ENCODE measurements around the gene ESYT1.

The ESYT1 gene

DNA sequence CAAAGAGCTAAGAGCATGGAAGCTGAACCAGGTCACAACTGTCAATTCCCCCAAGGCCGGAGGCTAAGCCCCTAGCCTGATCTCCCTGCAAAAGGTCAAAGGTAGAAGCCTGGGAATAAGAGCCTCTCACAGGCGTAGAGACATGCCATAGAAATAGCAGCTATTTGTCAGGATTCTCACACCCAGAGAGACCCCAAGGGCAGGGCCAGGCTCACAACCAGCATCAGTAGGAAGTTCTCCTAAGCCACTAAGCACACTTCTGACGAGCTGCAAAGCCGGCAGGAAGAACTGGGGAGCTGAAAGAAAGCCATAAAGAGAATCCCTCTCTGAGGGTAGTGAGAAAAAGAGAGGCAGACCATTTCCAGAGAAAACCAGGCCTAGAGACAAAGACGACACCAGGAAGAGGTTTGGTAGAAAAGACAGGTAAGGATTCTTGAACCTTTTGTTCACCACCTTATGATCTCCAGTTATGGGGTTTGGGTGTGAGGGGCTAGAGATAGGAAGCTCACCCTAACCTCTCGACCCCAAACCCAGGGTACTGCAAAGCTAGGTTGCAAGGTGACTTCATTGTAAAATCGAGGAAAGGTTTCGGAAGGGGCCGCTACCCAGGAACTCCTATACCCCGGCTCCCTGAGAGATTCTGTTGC lies 60.2 kb downstream of the ESYT1 start:
- TF ChIP-seq, protein P1, sequence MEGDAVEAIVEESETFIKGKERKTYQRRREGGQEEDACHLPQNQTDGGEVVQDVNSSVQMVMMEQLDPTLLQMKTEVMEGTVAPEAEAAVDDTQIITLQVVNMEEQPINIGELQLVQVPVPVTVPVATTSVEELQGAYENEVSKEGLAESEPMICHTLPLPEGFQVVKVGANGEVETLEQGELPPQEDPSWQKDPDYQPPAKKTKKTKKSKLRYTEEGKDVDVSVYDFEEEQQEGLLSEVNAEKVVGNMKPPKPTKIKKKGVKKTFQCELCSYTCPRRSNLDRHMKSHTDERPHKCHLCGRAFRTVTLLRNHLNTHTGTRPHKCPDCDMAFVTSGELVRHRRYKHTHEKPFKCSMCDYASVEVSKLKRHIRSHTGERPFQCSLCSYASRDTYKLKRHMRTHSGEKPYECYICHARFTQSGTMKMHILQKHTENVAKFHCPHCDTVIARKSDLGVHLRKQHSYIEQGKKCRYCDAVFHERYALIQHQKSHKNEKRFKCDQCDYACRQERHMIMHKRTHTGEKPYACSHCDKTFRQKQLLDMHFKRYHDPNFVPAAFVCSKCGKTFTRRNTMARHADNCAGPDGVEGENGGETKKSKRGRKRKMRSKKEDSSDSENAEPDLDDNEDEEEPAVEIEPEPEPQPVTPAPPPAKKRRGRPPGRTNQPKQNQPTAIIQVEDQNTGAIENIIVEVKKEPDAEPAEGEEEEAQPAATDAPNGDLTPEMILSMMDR (IDR thresholded peaks at IDR 0.05; ENCODE audit: control insufficient read depth, extremely low read depth, insufficient read depth), result no peak
- H3K4me3 ChIP-seq (ENCODE audit: low read depth, low read length), result peak overlapping the region; percentile 85
- no peak for DNase-seq (ENCODE audit: low read depth)

DNA sequence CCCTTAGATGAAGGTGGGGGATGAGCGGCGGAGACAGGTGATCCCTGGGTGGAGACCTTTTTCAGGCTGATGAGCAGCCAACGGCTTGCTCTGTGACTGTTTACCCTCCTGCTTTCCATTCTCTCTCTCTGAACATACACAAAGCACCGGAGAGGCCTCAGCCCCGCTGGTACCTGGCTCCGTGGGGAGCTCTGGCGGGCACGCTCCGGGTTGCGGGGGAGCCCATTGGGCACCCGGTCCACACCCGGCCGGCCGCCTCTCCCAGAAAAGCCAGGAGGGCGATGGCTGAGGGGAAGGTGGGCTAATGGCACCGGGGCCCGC lies 60.7 kb downstream of the ESYT1 start:
- no peak for DNase-seq (ENCODE audit: low read depth)
- TF ChIP-seq, protein P1 (IDR thresholded peaks at IDR 0.05; ENCODE audit: control insufficient read depth, extremely low read depth, insufficient read depth), result no peak

DNA sequence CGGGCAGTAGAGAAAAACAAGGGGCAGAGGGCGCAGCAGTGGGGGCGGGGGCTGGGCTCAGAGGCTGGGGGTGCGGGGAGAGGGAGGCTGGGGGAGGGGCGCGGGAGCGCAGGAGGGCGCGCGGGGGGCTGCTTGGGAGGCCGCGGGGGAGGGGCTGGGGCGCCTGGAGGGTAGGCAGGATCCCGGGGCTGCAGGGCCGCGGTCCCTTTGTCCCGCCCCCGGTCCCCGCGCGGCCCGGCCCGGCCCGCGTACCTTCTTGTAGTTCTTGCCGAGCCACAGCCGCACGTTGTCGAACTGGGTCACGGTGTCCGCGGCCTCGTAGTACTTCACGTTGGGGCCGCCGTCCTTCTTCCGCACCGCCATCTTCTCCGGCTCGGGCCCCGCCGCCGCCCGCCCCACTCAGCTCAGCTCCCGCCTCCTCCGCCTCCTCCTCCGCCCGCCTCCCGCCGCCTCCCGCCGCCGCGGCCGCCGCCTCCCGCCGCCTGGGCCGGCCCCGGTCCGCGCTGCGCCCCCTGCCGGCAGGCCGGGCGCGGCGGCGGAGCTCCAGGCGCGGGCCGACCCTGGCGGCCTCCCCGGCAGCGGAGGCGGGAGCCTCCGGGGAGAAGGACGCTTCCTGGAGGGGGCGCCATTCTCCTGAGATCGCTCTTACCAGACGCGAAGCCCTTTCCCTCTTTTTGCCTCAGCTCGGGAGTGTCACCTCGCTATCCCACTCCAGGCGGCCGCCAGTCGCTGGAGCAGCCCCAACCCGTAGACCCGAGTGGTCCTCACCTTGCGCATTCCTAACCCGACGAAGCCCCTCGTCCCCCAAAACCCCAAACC lies 61.2 kb downstream of the ESYT1 start, which contains the start of gene SMARCC2:
Gene SMARCC2, minus strand, starts transcription at position 385 of the 819 bp plus-strand sequence. Its CDS starts 22 bp downstream, at position 363.
- peak within 1 kb of the TSS; percentile 85 for H3K4me3 ChIP-seq (ENCODE audit: low read depth, low read length)
- TF ChIP-seq, protein P1 (IDR thresholded peaks at IDR 0.05; ENCODE audit: control insufficient read depth, extremely low read depth, insufficient read depth), result peak; percentile 87
- DNase-seq (ENCODE audit: low read depth), result peak; percentile 50

More for the DNA sequence above, 60.7 kb downstream of the ESYT1 start:
- peak overlapping the region; percentile 85 for H3K4me3 ChIP-seq (ENCODE audit: low read depth, low read length)

DNA sequence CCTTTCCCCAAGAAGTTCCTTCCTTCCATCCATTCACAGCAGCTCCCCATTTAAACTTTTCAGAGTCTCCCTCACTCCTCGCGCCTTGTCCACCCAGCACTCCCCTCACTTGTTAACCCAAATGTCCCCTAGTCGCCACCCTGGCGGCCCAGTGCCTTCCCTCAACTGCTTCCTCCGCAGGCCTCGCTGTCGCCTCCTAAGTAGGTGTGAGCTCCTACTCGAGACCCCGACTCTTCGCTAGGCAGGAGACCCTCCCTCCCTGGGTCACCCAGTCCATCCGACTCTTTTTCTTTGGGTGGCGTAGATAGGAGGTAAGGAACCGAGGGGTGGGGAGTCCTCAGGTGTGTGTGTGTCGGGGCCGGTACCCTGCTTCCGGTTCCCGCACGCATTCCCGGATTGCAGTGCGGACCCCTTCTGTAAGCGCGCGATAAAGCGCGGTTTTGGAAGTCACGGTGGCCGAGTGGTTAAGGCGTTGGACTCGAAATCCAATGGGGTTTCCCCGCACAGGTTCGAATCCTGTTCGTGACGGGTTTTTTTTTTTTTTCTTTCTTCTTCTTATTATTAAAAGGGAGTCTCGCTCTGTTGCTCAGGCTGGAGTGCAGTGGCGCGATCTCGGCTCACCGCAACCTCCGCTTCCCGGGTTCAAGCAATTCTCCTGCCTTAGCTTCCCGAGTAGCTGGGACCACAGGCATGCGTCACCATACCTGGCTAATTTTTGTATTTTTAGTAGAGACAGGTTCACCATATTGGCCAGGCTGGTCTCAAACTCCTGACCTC lies 62.0 kb downstream of the ESYT1 start:
- H3K4me3 ChIP-seq (ENCODE audit: low read depth, low read length), result peak overlapping the region; percentile 74
- TF ChIP-seq, protein P1 (IDR thresholded peaks at IDR 0.05; ENCODE audit: control insufficient read depth, extremely low read depth, insufficient read depth), result no peak
- peak; percentile 53 for DNase-seq (ENCODE audit: low read depth)

DNA sequence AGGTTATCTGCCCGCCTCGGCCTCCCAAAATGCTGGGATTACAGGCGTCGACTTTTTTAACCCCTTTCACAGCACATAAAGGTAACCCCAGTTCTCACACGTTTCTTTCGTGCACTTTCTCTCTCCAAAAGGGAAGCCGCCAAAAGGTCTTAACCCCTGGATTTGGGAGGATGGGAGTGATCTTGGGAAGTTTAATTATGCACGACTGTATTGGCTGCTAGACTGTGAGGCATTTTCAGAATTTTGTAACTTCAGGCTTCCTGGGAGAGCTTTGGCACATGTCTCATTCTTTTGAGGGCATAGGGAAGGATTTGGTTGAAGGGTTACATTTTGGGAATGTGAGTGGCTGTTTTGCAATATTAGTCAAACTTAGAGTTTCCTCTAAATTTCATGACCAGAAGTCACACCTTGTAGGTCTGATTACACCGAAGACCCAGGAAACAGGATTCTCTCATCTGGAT lies 62.7 kb downstream of the ESYT1 start:
- DNase-seq (ENCODE audit: low read depth), result no peak

DNA sequence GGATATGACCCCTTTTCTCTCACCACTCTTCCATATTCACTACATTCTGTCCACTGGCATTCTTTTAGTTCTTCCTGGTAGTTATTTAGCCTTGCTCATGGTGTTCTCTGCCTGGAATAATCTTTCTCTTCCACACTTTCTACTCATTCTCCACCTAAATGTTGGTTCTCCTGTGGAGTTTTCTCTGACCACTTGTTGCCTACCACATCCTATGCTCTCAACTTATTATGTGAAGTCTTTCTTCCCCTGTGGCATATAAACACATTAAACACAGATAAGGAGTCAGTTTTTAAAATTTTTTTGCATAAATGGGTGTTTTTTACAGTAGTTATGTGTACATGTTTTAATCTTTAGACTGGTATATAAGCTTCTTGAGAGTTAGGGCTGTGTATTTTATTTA lies 64.5 kb downstream of the ESYT1 start:
- TF ChIP-seq, protein P1 (IDR thresholded peaks at IDR 0.05; ENCODE audit: control insufficient read depth, extremely low read depth, insufficient read depth), result no peak
- H3K4me3 ChIP-seq (ENCODE audit: low read depth, low read length), result no peak overlapping the region
- no peak for DNase-seq (ENCODE audit: low read depth)

More for the DNA sequence above, 62.7 kb downstream of the ESYT1 start:
- TF ChIP-seq, protein P1 (IDR thresholded peaks at IDR 0.05; ENCODE audit: control insufficient read depth, extremely low read depth, insufficient read depth), result no peak
- H3K4me3 ChIP-seq (ENCODE audit: low read depth, low read length), result peak overlapping the region; percentile 74; the same call in 1 of the 2 replicates

Measured in LNCaP clone FGC (cell line).